Lower leg skin (tissue), 4 donors: Measurements from ENCODE around the gene EVI5L. TPM values are rescaled to one million over a fixed set of nuclear protein-coding genes. Genes with fewer than 3 reads are reported as not detected.

Source experiments
- DNase-seq, 2 donors: peaks; one replicate each; pipeline ENCODE4 v3.0.0-alpha.2; 2019; ENCODE audit warnings: low spot score in 2 of 2
- H3K4me3 ChIP-seq: fragments of 200-600 bp; sonication (generic); 2 replicates; pipeline ENCODE4 v1.5.1; 2017; ENCODE audit warnings: mild to moderate bottlenecking, low read depth; ENCODE audit not compliant: poor library complexity, severe bottlenecking
- POLR2A ChIP-seq, 2 donors: fragments of 450-650 bp; IDR thresholded peaks; one replicate each; pipeline ENCODE4 v1.6.1; 2016 to 2017; ENCODE audit warnings: antibody characterized with exemption in 2 of 2, mild to moderate bottlenecking in 1 of 2, moderate library complexity in 1 of 2
- WGBS, 2 donors: methylation state at CpG; one replicate each; pipeline ENCODE4 v1.1.5; 2018; 5-methylcytosine and 5-hydroxymethylcytosine counted together
- intact Hi-C: fragments of 100-400 bp; cut with DNase I; formaldehyde crosslinking; loops from one replicate; pipeline ENCODE4 v1.15.0; 2023; ENCODE audit warnings: low total_unique reads
- total RNA-seq, 4 donors: library from RNA; depleted of rRNA; stranded (reverse); fragments of >200 nt; gene quantifications; one replicate each; pipeline ENCODE4 v1.1.0, GENCODE V29; 2016
- TF ChIP-seq, protein P1 (sequence below), 3 donors: fragments of 450-650 bp; IDR thresholded peaks; one replicate each; pipeline ENCODE4 v1.5.1; 2016; ENCODE audit warnings: antibody characterized with exemption in 3 of 3, mild to moderate bottlenecking in 3 of 3, moderate library complexity in 2 of 3

The EVI5L gene
- total RNA-seq, 4 donors from 2014 or later: 16.2 to 23.3 (median 20.0) TPM

DNA sequence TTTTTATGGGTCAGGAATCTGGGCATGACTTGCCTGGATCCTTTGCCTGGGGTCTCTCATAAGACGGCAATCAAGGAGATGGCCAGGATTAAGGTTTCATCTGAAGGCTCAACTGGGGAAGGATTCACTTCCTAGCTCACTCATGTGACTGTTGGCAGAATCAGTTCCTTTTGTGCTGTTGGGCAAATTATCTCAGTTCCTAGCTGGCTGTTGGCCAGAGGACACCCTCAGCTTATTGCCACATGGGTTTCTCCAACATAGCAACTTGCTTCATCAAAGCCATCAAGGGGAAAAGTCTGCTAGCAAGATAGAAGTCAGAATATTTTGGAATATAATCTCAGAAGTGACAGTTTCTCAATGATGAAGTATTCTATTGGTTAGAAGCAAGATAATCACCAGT lies 12.2 kb upstream of the EVI5L start:
- intact Hi-C loops: no loop called here
- DNase-seq: no peak
- WGBS, 2 donors: 75 to 81% methylated on average over 1 of the region's 1 CpG
- TF ChIP-seq POLR2A (IDR thresholded peaks at IDR 0.05): no peak
- TF ChIP-seq, protein P1, sequence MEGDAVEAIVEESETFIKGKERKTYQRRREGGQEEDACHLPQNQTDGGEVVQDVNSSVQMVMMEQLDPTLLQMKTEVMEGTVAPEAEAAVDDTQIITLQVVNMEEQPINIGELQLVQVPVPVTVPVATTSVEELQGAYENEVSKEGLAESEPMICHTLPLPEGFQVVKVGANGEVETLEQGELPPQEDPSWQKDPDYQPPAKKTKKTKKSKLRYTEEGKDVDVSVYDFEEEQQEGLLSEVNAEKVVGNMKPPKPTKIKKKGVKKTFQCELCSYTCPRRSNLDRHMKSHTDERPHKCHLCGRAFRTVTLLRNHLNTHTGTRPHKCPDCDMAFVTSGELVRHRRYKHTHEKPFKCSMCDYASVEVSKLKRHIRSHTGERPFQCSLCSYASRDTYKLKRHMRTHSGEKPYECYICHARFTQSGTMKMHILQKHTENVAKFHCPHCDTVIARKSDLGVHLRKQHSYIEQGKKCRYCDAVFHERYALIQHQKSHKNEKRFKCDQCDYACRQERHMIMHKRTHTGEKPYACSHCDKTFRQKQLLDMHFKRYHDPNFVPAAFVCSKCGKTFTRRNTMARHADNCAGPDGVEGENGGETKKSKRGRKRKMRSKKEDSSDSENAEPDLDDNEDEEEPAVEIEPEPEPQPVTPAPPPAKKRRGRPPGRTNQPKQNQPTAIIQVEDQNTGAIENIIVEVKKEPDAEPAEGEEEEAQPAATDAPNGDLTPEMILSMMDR (IDR thresholded peaks at IDR 0.05): no peak
- H3K4me3 ChIP-seq: no peak overlapping the region

DNA sequence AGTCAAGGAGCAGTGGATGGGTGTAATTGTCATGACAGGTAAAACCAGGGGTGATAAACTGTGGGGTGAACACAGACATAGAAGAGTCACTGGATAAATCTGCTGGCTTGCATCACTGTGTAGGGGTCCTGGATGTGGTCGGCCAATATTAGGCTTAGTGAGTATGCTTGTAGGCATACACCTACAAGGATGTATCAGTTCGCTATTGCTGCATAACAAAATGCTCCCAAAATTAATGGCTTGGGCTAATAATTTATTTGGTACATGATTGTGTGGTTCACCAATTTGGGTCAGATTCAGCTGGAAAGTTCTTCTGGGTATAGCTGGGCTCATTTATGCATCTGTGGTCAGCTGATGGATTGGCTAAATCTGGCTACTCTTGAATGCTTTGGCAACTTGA lies 11.2 kb upstream of the EVI5L start:
- no peak for DNase-seq
- 48 to 83% methylated on average over 2 of the region's 2 CpGs for WGBS, 2 donors
- intact Hi-C loops: no loop called here
- TF ChIP-seq POLR2A (IDR thresholded peaks at IDR 0.05): no peak
- TF ChIP-seq, protein P1 (IDR thresholded peaks at IDR 0.05): no peak
- H3K4me3 ChIP-seq: no peak overlapping the region

DNA sequence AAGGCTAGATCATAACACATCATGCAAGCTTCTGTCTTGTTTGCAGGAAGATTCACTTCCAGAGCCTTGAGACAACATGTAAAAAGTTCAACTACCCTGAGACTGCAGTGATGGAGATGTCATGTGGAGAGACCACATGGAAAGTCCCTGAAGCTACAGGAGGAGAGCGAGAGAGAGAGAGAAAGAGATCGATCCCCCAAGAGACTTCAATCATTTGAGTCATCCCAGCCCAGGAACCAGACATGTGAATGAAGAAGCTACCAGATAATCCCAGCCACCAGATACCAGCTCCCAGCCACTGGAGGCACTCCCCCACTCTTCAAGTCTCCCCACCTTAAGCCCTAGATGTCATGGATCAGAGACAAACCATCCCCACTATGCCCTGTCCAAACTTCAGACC lies 10.7 kb upstream of the EVI5L start:
- no peak for DNase-seq
- no peak for TF ChIP-seq POLR2A (IDR thresholded peaks at IDR 0.05)
- TF ChIP-seq, protein P1 (IDR thresholded peaks at IDR 0.05): no peak
- intact Hi-C loops: no loop called here
- no peak overlapping the region for H3K4me3 ChIP-seq
- 68 to 76% methylated on average over 2 of the region's 2 CpGs for WGBS, 2 donors

DNA sequence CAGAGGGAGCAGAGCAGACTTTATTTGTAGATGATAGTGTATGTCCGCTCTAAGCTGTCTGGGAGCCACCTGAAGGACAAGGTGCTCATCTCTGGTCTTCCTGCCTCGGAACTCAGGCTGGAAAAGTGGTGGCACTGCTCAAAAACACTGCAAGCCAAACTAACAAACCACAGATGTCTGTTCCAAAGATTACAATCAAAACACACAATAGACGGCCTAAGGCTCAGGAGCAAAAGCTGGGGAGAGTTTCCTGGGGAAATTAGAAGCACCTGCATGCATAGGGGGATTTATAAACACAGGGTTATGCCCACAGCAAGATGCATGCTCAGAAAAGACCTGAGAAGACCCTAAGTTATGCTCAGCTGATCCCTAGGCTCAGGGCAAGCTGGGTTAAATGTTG lies 9.4 kb upstream of the EVI5L start:
- no peak for DNase-seq
- intact Hi-C loops: no loop called here
- TF ChIP-seq, protein P1 (IDR thresholded peaks at IDR 0.05): no peak
- TF ChIP-seq POLR2A (IDR thresholded peaks at IDR 0.05): no peak
- H3K4me3 ChIP-seq: no peak overlapping the region
- 37 to 40% methylated on average over 3 of the region's 3 CpGs for WGBS, 2 donors

DNA sequence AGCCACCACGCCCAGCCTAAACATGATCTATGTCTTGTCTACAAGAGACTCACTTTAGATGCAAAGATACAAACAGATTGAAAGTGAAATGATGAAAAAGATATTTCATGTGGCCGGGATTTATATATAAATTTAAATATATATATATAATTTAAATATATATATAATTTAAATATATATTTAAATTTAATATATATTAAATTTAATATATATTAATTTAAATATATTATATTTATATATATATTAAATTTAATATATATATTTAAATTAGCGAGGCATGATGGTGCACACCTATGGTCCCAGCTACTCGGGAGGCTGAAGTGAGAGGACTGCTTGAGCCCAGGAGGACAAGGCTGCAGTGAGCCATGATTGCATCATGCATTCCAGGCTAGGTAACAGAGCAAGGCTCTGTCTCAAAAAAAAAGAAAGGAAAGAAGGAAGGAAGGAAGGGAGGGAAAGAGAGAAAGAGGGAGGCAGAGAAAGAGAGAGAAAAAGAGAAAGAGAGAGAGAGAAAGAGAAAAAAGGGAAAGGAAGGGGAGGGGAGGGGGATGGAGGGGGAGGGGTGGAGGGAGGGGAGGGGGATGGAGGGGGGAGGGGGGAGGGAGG lies 7.0 kb upstream of the EVI5L start:
- H3K4me3 ChIP-seq: no peak overlapping the region
- 84 to 87% methylated on average over 4 of the region's 4 CpGs for WGBS, 2 donors
- intact Hi-C loops: no loop called here
- DNase-seq: no peak
- no peak for TF ChIP-seq POLR2A (IDR thresholded peaks at IDR 0.05)
- TF ChIP-seq, protein P1 (IDR thresholded peaks at IDR 0.05): no peak

DNA sequence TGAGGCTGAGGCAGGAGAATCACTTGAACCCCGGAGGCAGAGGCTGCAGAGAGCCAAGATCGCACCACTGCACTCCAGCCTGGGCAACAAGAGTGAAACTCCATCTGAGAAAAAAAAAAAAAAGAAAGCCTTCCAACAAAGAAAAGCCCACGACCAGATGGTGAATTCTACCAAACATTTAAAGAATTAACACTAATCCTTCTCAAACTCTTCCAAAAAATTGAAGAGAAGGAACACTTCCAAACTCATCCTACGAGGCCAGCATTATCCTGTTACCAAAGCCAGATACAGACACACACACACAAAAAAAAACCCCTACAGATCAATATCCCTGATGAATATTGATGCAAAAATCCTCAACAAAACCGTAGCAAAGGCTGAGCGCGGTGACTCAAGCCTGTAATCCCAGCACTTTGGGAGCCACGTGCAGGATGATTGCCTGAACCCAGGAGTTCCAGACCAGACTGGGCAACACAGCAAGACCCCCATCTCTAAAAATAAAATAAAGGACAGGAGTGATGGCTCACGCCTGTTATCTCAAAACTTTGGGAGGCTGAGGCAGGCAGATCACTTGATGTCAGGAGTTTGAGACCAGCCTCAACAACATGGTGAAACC lies 6.2 kb upstream of the EVI5L start:
- no peak for DNase-seq
- no peak for TF ChIP-seq POLR2A (IDR thresholded peaks at IDR 0.05)
- TF ChIP-seq, protein P1 (IDR thresholded peaks at IDR 0.05): no peak
- no peak overlapping the region for H3K4me3 ChIP-seq
- WGBS, 2 donors: 44 to 49% methylated on average over 9 of the region's 9 CpGs
- intact Hi-C loops: no loop called here
